ENCODE results near the gene IL22.
"Not testable (repeated sequence)": the region's sequence is repeated elsewhere in the genome, so short reads cannot be mapped to it uniquely, and the experiment has no call there.

IL22 gene

DNA sequence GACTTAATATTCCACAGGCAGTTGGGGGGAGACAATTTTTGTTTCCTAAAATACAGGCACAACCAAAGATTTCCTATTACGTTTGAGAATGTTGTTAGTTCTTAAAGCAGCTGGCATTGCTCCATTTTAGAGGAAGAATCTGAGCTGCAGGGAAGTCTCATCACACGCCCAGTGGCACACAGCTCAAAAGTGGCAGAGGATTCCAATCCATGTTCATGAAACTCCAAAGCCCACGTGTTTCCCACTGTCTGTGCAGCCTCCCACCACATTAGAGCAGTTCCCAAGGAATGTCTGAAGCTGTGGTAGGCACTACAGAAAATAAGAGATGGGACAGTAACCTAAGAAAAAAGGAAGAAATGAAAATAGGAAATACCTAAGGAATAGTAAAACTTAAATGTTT, 21.7 kb downstream of the IL22 start:
- H3K4me3 ChIP-seq (ENCODE audit: low read depth, low read length): no peak overlapping the region

GRCh38 chr12:68231229-68231628, 22.2 kb downstream of the IL22 start:
- no peak overlapping the region for H3K4me3 ChIP-seq (ENCODE audit: low read depth, low read length)

GRCh38 chr12:68229956-68230355, 23.4 kb downstream of the IL22 start:
- H3K4me3 ChIP-seq (ENCODE audit: low read depth, low read length): no peak overlapping the region

- H3K4me3 ChIP-seq (ENCODE audit: low read depth, low read length): no peak overlapping the region
These were observed 26.0 kb downstream of the IL22 start for GRCh38 chr12:68227356-68227755.

DNA sequence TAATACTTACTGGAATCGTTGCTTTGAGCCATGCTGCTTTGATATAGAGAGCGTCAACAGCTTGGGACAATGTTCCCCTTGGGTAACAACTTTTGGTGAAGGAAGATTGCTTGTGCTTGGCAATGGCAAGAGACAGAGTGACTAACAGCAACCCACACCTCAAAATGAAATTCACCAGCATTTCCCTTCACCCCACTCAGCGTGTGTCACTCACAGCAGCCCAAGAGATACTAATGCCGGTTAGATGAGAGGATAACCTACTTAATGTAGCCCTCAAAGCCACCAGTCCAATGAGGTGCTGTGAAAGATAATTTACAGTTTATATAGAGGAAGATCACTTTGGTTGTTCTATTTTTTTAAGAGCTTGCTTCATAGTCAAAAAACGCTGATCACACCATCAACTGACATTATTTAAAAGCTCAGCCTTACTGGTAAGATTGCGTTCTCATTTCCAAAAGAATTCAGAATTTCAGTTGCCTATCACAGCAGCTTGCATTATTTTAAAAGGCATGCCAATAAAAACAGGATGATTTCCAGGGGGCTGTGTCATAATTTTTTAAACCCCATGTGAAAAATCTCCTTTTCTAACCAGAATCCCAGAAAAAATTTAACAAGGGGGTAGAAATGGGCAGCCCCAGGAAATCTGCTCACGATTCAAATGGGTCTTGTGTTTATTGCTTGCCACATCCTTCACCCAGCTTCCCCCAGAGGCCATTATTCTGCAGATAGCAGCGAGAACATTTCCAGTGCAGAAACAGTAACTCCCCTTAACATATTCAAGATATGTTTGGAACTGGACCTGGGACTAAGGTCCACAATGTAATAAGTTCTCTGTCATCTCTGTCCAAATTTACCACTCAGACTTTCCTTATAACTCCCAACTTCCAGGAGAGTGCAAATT, 27.6 kb downstream of the IL22 start, which contains the start of gene IL26:
Gene IL26 (minus strand): TSS at position 235 of the 901 bp plus-strand sequence. CDS start 54 bp downstream, at position 181.
- H3K4me3 ChIP-seq (ENCODE audit: low read depth, low read length): no peak within 1 kb of the TSS

DNA sequence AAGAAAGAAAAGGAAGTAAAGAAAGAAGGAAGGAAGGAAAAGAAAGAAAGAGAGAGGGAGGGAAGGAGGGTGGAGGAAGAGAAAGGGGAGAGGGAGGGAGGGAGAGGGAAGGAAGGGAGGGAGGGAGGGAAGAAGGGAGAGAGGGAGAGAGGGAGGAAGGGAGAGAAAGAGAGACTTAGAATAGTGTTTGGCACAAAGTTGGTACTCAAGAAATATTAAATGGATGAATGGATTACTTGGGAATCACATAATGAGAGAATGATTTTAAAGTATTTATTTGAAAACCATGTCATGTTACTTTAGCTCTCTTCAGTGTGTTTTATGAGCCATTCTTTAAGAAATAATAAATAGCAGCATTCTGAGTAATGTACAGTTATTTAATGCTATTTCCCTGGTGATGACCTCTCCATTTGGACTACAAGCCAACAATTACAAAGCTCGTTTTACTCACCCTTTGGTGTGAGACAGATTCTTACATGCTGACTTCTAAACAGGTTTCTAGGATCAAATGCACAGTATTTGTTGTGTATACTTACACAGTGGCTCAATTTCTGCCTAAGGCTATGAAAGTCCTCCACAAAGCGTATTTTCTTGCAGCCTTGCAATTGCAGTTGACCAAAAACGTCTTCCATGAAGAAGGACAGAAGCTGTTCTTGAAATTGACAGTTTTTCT, 28.7 kb downstream of the IL22 start:
- H3K4me3 ChIP-seq (ENCODE audit: low read depth, low read length): no peak overlapping the region

DNA sequence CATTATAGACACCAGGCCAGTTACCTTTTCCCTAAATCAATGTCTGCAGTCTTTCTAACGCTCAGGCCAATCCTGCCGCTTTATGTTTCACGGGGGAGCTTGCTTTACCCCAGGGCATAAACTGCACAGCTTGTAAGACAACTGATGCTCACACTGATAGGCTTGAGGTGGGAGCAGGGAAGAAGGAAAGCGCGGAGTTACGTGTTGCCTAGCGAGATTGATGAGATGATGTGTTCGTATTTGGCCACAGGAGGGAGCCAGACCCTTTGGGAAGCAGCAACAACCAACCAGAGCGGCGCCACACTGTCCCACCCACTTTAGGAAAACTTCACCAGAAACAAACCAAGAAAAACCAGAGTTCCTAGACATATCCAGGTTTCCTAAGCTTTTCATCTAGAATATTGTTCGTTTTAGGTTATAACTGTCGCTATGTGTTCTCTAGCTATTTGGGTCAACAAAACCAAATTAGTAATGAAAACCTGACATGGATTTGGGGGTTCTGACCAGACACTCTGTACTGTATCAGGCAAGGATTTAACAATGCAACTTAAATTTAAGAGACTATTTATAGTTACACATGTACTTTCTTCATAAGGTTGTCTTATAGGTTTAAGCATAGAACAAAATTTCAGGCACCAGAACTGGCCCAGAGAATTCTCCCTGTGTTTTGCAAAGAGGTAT, 30.2 kb downstream of the IL22 start:
- H3K4me3 ChIP-seq (ENCODE audit: low read depth, low read length): no peak overlapping the region

DNA sequence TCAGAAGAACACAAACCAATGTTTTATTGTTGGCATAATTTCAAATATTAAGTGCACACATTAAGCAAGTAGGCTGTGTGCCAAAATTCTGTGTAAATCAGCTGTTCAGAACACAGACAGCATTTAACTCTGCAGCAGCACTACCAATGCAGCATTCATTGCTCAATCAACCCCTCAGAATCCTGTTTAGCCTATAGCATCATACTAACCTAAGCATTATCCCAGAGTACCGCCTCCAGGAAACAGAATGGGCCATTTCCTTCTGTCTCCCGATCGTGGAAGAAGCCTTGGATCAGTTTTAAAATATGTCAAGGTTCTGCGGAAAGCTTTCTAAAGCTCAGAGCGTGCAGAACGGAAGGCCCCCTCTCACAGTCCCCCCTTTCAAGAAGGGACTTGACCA, 31.1 kb downstream of the IL22 start:
- H3K4me3 ChIP-seq (ENCODE audit: low read depth, low read length): no peak overlapping the region

DNA sequence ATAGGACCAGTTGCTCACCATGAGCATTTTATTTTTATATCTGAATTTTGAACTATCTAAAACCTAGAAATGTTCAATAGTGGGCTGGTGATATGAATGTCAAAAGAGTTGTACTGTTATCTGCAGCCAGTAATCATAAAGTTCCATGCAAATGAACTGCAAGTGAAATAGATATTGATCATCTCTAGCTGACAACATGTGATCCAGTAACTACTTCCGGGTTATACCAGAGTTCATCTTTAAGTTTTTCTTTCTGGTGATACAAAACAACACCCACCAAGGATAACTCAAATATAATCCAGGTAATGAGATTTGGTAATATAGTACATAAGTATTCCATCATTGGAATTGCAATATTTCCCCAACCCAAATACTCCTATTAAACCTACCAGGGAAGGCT, 31.9 kb downstream of the IL22 start:
- H3K4me3 ChIP-seq (ENCODE audit: low read depth, low read length): no peak overlapping the region

- H3K4me3 ChIP-seq (ENCODE audit: low read depth, low read length): no peak overlapping the region
These were observed 42.5 kb downstream of the IL22 start for GRCh38 chr12:68210875-68211274.

DNA sequence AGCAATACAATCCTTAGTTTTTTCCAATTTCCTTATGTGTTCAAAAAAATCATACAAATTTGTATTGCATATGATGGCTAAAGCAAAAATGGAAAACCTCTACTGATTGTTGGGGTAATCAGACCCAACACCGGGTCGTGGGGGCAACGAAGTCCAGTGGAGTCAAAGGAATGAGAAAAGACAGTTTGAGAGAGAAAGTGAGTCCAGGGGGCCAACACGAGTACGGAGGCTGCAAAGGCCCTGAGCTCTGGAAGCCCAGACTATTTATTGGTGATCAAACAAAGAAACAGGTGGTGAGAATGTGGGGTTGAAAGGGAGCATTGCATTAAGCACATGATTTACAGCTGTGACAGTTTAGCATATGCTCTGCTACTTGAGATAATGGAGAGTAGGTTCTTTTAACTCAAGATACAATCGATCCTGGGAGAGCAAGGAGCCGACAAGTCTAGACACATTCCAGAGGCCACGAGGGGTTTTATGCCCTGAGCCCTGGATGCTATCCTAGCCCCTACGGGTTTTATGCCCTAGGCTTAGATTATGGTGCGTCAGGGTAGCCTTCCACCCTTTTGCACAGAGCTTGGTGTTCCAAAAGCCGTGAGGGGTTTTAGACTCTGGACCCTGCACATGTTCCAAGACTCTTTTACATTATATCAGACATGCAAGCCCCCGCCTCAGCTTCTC, 44.2 kb downstream of the IL22 start:
- not testable (repeated sequence) for H3K4me3 ChIP-seq (ENCODE audit: low read depth, low read length)

- H3K4me3 ChIP-seq (ENCODE audit: low read depth, low read length): no peak overlapping the region
These were observed 46.1 kb downstream of the IL22 start for GRCh38 chr12:68207276-68207675.

GRCh38 chr12:68206446-68206845, 47.0 kb downstream of the IL22 start:
- no peak overlapping the region for H3K4me3 ChIP-seq (ENCODE audit: low read depth, low read length)

DNA sequence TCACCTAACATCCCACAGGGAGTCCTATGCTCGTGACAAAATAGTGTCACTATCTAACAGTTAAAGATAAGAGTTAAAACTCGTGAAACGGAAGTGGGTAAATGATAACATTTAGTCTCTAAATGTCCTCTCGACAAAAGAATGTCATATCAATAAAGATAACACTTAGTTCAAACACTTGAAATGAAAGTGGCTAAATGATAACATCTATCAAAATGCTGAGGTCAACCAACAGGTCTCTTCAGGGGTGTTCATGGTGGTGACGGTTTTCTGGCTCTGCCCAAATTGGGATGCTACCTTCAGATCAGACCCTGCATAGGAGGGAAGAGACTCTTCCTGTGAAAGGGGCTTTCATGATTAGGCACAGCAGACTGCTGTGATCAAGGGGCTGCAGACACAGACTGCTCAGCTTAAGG, 49.9 kb downstream of the IL22 start:
- H3K4me3 ChIP-seq (ENCODE audit: low read depth, low read length): no peak overlapping the region

- no peak overlapping the region for H3K4me3 ChIP-seq (ENCODE audit: low read depth, low read length)
These were observed 52.5 kb downstream of the IL22 start for GRCh38 chr12:68200854-68201253.

DNA sequence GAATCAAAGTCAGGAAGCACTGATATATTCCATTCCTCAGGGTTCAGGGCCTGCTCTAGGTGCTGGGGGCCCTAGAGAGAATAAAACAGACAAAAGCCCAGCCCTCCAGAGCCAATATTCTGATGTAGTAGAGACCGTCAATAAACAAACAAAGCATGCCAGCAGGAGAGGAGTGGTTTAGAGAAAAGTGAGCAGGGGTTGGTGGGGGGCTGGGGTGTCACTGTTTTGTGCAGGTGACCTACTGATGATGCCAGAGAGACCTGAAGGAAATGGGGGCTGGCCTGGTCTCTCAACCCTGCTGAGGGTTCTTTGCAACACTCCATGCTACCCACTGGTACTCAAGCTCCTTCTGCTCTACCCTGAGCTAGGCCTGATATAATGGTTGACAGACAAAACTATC, 54.3 kb downstream of the IL22 start:
- H3K4me3 ChIP-seq (ENCODE audit: low read depth, low read length): no peak overlapping the region

- no peak overlapping the region for H3K4me3 ChIP-seq (ENCODE audit: low read depth, low read length)
These were observed 54.8 kb downstream of the IL22 start for GRCh38 chr12:68198507-68199086.

All from iPS-11a (cell line).